Measurements from ENCODE around the gene SH3PXD2B.

GRCh38 chr5:172482156-172483020 lies 28.1 kb upstream of the SH3PXD2B start:
- TF ChIP-seq CTCF (conservative IDR thresholded peaks at IDR 0.05 in 1 of 2, IDR thresholded peaks at IDR 0.05 in 1 of 2; ENCODE audit: low read depth in 1 of 2, low read length in 2 of 2) = no peak
- no peak for TF ChIP-seq EZH2 (IDR thresholded peaks at IDR 0.05; ENCODE audit: low read length, missing control alignments)
